Brain microvascular endothelial cell (primary cell): ENCODE data around the gene ARID4B.
"Not testable (repeated sequence)": the region's sequence is repeated elsewhere in the genome, so short reads cannot be mapped to it uniquely, and the experiment has no call there.

Experiments
- DNase-seq: peaks from one replicate; pipeline ENCODE4 v3.0.0-alpha.2; 2020
- H3K27ac ChIP-seq: fragments of 250-450 bp; sonication (Bioruptor Pico); 2 replicates; pipeline ENCODE4 v1.5.1; 2020; ENCODE audit warnings: mild to moderate bottlenecking, moderate library complexity
- H3K27me3 ChIP-seq: fragments of 250-450 bp; sonication (Bioruptor Pico); replicated peaks from 2 replicates; pipeline ENCODE4 v1.5.1; 2020; ENCODE audit warnings: mild to moderate bottlenecking
- H3K36me3 ChIP-seq: fragments of 250-450 bp; sonication (Bioruptor Pico); replicated peaks from 2 replicates; pipeline ENCODE4 v1.5.1; 2020; ENCODE audit warnings: mild to moderate bottlenecking
- H3K4me3 ChIP-seq: 2 replicates; pipeline ENCODE4 v1.5.1; 2011; ENCODE audit warnings: low read depth, mild to moderate bottlenecking, control low read depth, low read length, moderate library complexity
- in situ Hi-C: cut with HindIII; loops from 2 replicates; pipeline ENCODE4 v1.10.0; 2017; ENCODE audit warnings: low sequenced_read_pairs, low pct_ligation_motif_present
- TF ChIP-seq, protein P1 (sequence below): IDR thresholded peaks from 2 replicates; pipeline ENCODE4 v1.5.1; 2011; ENCODE audit warnings: low read depth, mild to moderate bottlenecking, moderate library complexity, low read length, control low read depth, inconsistent platforms; ENCODE audit errors: missing control alignments

Gene ARID4B

DNA sequence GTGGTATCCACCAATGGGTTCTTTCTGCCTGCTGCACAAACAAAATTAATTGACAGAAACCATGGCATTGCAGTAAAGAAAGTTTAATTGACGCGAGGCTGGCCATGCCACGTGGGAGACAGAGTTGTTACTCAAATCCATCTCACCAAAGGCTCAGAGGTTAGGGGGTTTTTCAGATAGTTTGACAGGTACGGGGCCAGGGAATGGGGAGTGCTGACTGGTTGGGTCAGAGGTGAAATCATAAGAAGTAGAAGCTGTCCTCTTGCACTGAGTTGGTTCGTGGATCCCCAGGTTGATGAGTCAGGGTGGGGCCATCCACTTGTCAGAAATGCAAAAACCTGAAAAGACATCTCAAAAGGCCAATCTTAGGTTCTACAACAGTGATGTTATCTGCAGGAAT is 38.3 kb upstream of the ARID4B start:
- DNase-seq, result no peak
- no peak overlapping the region for H3K27ac ChIP-seq
- TF ChIP-seq, protein P1, sequence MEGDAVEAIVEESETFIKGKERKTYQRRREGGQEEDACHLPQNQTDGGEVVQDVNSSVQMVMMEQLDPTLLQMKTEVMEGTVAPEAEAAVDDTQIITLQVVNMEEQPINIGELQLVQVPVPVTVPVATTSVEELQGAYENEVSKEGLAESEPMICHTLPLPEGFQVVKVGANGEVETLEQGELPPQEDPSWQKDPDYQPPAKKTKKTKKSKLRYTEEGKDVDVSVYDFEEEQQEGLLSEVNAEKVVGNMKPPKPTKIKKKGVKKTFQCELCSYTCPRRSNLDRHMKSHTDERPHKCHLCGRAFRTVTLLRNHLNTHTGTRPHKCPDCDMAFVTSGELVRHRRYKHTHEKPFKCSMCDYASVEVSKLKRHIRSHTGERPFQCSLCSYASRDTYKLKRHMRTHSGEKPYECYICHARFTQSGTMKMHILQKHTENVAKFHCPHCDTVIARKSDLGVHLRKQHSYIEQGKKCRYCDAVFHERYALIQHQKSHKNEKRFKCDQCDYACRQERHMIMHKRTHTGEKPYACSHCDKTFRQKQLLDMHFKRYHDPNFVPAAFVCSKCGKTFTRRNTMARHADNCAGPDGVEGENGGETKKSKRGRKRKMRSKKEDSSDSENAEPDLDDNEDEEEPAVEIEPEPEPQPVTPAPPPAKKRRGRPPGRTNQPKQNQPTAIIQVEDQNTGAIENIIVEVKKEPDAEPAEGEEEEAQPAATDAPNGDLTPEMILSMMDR, result no peak
- in situ Hi-C loops, result no loop called here
- H3K36me3 ChIP-seq, result no peaks in the 10 kb centered on the region
- no peaks in the 10 kb centered on the region for H3K27me3 ChIP-seq
- no peak overlapping the region for H3K4me3 ChIP-seq

DNA sequence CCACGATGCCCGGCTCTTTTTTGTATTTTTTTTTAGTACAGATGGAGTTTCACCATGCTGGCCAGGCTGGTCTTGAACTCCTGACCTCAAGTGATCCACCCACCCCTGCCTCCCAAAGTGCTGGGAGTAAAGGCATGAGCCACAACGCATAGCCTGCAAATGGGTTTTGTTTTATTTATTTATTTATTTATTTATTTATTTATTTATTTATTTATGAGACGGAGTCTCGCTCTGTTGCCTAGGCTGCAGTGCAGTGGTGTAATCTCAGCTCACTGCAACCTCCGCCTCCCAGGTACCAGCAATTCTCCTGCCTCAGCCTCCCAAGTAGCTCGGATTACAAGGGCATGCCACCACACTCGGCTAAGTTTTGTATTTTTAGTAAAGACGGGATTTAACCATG is 36.2 kb upstream of the ARID4B start:
- DNase-seq, H3K27ac ChIP-seq, H3K27me3 ChIP-seq, in situ Hi-C loops, H3K36me3 ChIP-seq, H3K4me3 ChIP-seq: not testable (repeated sequence)

DNA sequence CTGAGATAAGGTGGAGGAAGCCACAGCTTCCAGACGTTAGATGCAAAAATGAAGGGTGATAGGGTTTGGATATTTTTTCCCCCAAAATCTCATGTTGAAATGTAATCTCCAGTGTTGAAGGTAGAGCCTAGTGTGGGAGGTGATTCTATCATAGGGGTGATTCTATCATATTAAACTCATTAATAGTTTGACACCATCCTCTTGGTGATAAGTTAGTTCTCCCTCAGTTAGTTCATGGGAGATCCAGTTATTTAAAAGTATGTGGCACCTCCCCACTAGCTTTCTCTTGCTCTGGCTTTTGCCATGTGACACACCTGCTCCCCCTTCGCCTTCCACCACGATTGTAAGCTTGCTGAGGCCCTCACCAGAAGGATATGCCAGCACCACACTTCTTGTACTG is 30.9 kb upstream of the ARID4B start:
- Histone ChIP-seq H3K4me3 (no peak overlapping the region), H3K36me3 (no peaks in the 10 kb centered on the region), H3K27ac (no peak overlapping the region), H3K27me3 (no peaks in the 10 kb centered on the region)
- in situ Hi-C loops, result no loop called here
- TF ChIP-seq, protein P1, result no peak
- no peak for DNase-seq

DNA sequence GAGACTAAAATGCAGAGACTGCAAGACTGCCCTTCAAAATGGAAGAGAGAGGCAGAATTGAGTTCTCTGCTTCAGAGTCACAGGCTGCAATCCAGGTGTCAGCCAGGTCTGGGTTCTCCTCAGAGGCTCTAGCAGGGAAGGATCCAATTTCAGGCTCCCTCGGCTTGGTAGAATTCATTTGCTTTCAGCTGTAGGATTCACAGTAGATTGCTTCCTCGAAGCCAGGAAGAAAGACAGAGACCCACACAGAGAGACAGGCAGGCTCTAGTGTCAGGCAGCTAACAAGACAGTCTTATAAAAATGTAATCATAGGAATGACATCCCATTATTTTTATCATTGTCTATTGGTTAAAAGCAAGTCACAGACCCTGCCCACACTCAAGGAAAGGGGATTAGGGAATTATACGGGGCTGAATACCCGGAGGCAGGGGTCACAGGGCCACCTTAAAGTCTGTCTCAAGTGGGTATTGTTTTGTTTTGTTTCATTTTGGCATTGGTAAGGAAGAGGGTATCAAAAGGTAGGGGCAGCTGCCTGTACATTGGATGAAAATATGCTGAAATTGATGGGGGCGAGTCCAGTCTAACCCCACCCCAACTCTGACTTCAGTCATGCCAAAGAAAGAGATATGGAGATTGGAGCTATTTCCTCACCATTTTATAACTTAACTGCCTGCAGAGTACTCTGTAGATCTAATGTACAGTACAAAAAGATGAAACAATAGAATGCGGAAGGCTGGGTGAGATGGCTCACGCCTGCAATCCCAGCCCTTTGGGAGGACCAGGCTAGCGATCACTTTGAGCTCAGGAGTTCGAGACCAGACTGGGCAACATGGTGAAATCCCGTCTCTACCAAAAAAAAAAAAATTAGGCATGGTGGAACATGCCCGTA is 29.8 kb upstream of the ARID4B start:
- H3K4me3 ChIP-seq, result no peak overlapping the region
- H3K27me3 ChIP-seq, result no peaks in the 10 kb centered on the region
- in situ Hi-C loops, result no loop called here
- TF ChIP-seq, protein P1, result no peak
- H3K27ac ChIP-seq, result no peak overlapping the region
- DNase-seq, result no peak
- no peaks in the 10 kb centered on the region for H3K36me3 ChIP-seq

DNA sequence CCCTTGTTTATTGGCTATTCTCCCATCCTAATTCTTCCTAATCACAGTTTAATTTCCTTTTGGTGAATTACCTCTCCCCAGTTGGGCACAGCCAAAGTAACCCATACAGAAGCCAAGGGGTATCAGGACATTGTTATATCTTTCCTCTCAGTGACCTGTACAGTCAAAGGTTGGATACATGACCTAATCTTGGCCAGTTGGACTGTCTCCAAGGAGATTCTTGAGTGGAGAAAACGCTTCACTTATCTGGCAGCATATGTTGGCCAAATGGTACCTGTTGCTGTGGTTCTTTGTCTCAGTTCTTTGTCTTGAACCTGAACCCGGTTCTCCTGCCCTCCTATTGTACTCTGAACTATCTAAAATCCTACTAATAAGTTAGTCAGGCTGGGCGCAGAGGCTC is 23.9 kb upstream of the ARID4B start:
- no peaks in the 10 kb centered on the region for H3K27me3 ChIP-seq
- TF ChIP-seq, protein P1, result no peak
- no peak overlapping the region for H3K4me3 ChIP-seq
- no peaks in the 10 kb centered on the region for H3K36me3 ChIP-seq
- no peak overlapping the region for H3K27ac ChIP-seq
- DNase-seq, result no peak
- in situ Hi-C loops, result no loop called here

DNA sequence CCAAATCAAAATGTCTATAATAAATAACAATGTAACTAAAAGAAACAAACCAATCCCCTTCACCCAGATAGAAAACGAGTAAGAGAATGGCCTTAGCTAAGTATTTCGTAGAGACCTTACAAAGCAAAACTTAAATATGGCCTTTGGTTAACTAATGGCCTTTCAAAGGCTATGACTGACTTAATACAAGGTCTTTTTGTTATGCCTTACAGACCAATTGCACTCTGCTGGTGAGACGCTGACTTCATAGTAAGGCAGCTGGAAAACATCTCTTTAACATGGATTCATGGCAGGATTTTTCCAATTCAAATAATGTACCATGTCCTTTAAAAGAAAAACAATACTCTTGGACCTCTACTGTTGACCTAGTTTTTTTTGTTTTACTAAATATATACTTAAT is 23.5 kb upstream of the ARID4B start:
- TF ChIP-seq, protein P1, result no peak
- no peak for DNase-seq
- Histone ChIP-seq H3K36me3 (no peaks in the 10 kb centered on the region), H3K4me3 (no peak overlapping the region), H3K27me3 (no peaks in the 10 kb centered on the region), H3K27ac (no peak overlapping the region)
- in situ Hi-C loops, result no loop called here
